ENCODE measurements around the gene METAP1D. TPM values are rescaled to one million over a fixed set of nuclear protein-coding genes. Genes with fewer than 3 reads are reported as not detected.
"Not testable (repeated sequence)": the region's sequence is repeated elsewhere in the genome, so short reads cannot be mapped to it uniquely, and the experiment has no call there.

The METAP1D gene
- polyA plus RNA-seq, 4 donors = 10.6 to 15.8 (median 13.2) TPM

DNA sequence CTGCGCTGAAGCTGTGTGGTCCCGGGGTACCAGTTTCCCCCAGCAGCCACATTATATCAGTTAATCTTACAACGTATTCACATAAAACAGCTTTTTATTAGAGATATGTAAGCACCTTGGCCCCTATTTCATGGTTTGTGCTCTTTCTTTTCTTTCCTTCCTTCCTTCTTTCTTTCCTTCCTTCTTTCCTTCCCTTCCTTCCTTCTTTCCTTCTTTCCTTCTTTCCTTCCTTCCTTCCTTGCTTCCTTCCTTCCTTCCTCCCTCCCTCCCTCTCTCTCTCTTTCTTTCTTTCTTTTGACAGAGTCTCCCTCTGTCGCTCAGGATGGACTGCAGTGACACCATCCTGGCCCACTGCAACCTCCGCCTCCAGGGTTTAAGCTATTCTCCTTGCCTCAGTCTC lies 3.7 kb upstream of the METAP1D start:
- DNase-seq (ENCODE audit: low read depth in 4 of 4, low spot score in 3 of 4) = no peak

DNA sequence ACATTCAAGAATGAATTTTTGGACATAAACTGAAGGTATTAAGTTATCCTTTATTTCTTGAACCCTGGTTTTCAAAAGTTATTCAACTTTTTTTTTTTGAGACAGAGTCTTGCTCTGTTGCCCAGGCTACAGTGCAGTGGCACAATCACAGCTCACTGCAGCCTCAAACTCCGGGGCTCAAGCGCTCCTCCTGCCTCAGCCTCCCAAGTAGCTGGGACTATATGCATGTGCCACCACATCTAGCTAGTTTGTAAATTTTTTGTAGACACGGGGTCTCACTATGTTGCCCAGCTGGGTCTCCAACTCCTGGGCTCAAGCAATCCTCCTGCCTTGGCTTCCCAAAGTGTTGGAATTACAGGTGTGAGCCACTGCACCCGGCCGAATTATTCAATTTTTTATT lies 2.7 kb upstream of the METAP1D start:
- DNase-seq (ENCODE audit: low read depth in 4 of 4, low spot score in 3 of 4) = not testable (repeated sequence)

DNA sequence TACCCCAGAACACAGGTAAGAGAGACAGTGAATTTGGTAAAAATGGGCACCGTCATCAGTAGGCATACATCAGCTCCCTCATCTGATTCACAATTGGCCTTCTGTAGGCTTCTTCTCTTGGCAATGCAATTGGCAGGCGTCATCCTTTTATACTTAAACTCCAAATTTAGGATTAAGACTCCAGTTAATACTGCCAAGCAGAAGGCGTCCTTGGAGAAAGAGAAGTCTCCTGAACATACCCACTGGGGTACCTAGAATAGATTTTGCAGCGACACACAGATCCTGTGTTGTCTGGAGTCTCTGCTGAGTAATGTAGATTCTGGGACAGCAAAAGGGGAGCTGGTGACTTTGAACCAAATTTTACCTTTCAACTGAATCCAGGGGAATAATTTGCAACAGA lies 592 bp upstream of the METAP1D start:
- no peak for DNase-seq (ENCODE audit: low read depth in 4 of 4, low spot score in 3 of 4)

DNA sequence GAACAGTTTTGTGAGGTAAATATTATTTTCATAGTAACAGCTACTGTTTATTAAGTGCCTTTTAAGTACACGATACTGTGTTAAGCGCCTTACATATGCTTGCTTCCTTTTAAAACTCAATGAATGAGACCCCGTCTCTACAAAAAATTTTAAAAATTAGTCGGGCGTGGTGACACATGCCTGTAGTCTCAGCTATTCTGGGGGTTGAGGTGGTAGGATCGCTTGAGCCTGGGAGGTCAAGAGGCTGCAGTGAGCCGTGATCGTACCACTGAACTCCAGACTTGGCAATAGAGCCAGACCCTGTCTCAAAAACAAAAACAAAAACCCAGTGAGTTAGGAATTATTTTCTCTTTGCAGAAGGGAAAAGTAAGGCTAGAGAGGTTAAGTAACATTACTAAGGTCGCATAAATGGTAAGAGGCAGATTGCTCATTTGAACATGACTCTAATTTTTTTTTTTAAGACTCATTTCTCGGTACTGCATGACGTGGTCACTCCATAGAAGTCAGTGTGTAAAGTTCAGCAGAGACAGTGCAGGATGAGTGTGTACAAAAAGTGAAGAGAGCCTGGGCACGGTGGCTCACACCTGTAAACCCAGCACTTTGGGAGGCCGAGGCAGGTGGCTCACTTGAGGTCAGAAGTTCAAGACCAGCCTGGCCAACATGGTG lies 1.1 kb downstream of the METAP1D start:
- no peak for DNase-seq (ENCODE audit: low read depth in 4 of 4, low spot score in 3 of 4)

DNA sequence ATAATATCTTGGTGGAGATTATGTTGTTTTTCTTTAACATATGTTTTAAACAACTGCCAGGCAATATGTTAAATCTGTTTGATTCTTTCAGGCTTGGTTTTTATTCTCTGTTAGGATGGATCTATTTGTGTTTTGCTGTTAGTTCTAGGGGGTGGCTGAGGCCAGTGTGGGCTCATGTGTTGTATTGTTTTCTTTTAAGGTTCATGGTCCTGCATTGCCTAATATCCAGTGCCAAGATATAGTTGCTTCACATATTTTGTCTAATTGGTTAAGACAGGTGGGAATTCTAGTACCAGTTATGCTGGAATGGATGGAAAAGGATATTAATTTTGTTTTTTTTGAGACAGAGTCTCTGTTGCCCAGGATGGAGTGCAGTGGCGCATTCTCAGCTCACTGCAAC lies 7.6 kb downstream of the METAP1D start:
- DNase-seq (ENCODE audit: low read depth in 4 of 4, low spot score in 3 of 4) = no peak

DNA sequence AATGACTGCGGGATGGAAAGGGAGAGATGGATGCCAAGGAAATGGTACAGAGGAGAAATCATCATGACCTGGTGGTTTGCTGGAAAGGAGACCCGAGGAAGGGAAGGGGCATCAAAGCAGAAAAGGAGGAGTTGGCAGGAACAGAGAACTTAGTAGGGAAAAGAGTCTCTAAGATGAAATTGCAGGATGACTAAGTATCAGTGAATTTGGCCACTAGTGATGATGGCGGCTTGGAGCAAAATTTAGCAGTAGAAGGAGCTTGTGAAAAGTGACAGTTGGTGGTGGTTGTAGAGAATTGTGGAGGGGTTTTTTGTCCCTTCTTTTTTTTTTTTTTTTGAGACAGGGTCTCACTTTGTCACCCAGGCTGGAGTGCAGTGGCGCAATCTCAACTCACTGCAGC lies 10.1 kb downstream of the METAP1D start:
- DNase-seq (ENCODE audit: low read depth in 4 of 4, low spot score in 3 of 4) = no peak

DNA sequence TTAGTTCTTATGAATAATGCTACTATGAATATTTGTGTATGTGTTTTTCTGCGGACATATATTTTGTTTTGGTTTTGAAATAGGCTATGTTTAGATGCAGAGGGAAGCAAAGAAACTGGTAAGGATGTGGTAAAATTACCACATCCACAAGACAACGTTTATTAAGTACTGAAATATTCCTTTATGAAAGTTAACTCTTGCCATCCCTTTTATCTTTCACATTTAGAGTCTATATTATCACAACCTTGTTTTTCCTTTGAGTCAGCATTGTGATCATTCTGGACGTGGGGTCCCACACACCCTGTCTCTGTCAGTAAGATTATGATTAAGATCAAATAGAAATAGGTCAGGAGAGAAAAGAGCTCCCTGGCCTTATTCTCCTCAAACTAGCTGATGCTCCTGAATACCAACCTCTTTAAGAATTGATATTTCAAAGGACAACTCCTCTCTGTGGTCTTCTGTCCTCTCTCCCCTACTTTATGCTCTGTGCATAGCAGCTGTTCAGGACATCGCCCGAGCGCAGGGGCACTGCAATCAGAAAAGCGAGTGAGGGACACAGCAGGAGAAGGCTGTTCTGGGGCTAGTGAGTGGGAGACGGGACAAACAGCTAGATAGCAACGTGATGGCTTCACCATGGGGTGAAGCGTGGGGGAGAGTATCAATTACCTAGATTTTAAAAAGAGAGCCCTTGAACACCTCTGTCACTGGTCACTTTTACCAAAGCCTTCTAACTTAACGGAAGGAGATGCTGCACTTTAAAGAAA lies 12.2 kb downstream of the METAP1D start:
- no peak for DNase-seq (ENCODE audit: low read depth in 4 of 4, low spot score in 3 of 4)

DNA sequence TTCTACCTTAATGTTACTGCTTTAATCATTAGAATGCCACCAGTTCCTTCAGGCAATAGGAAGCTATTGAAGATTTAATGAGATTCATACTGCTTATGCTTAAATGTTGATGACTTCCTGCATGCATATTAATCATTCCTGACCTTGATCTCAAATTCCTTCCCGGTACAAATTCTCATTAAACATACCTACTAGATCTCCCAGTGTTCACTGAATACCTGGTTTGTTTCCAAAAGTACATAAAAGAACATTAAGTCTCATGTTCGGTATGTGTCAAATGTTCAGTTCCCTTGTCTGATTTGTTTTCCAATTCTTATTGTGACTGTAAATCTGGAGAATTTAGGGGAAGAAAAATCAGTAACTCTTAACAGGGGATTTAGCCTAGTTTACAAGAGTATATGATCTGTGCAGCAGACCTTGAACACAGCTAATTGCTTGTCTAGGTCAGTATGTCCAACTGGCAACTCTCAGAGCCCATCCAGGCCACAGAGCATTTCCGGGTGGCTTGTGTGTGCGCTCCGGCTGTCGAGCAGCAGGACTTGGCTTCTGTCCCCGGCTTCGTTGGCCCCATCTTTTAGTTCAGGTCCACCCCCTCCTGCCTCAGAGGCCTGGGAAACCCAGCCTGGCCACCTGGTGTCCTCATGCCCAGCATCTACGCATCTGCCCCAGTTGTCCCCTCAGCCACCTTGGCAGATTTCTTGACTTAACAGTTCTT lies 13.1 kb downstream of the METAP1D start:
- no peak for DNase-seq (ENCODE audit: low read depth in 4 of 4, low spot score in 3 of 4)

DNA sequence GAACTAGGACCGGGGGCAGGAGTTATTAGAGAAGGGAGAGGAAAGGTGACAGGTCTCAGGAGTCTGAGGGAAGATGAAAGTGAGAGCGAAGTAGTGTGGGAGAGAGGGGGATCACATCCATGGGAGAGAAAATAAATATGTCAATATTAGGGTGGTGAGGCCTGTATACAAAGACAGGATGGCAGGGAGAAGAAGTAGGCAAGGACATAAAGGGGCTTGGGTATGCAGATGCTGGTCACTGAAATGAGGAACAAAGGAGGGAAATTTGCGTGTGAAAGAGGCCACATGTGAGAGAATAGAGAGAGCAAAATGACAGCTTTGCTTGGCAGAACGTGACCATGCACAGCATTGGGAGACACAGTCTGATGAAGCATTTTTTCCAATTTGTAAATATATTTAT lies 13.6 kb downstream of the METAP1D start:
- no peak for DNase-seq (ENCODE audit: low read depth in 4 of 4, low spot score in 3 of 4)

DNA sequence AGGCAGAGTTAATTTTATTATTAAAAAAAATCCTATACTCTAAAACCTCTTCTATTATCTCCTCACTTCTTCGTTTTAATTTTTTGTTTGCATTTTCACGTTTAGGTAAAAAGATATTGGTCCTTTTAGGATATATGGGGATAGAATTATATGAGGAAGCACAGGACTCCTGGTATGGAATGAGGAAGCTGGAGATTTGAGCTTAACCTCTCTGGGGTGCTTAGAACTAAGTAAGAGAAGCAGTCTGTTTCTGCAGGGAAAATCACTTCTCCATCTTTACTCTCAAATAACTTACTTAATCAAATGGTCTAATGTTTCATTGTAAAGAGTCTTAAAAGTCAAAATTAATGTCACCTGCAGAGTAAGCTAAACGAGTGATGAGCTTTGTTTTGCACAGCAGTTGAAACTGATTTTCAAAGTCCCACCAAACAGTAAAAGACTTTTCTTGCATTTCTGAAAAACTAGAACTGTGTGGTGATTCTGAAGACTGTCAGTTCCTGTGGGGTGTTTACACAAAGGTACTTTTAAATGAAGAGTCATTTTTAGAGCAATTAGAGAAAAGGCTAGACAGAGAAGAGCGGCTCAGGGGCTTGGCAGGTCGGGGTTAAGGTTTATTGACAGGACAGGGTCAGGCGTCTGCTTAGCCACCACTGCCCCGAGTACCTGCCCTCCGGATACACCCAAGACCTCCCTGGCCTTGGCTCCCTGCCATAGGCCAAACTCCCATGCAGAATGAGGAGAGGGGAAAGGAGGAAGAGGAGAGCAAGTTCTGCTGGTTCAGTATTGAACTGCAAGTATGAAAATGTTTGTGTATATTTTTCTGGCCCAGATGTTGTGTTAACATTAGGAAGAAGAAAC lies 21.6 kb downstream of the METAP1D start:
- DNase-seq (ENCODE audit: low read depth in 4 of 4, low spot score in 3 of 4) = no peak

DNA sequence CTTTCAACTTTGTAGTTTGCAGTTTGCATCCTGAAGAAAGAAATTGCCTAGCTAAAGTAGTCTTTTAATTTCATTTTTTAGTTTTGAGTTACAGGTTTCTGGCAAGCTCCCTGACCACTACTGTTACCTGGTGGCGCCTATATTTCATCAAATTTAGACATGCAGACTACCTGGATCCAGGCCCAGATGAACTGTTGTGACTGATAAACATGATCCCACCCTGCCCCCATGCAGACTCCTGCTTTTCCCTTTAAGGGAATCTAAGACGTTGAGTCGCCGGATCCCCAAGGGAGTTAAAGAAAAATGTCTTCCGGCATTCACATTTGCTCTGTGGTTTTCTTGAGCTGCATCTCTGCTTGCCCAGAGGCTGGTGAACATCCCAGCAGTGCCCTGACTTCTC lies 22.2 kb downstream of the METAP1D start:
- DNase-seq (ENCODE audit: low read depth in 4 of 4, low spot score in 3 of 4) = no peak

DNA sequence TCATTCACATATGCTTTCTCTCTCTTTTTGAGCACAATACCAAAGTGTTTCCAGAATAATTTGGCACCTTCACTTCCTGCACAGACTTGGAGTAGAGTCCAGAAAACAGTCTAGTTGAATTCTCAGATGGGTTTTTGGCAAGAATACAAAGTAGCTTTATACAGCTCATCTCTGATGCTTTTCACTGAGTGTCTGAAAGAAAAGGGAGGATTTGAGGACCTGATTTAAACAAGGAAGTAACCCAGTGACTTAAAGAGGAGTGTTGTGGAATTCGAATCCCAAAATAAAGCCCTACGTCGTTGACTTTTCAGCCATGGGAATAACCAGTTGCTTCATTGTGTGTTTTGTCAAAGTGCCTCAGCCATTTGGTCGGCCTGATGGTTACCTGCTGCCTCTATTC lies 31.8 kb downstream of the METAP1D start:
- DNase-seq (ENCODE audit: low read depth in 4 of 4, low spot score in 3 of 4) = no peak

DNA sequence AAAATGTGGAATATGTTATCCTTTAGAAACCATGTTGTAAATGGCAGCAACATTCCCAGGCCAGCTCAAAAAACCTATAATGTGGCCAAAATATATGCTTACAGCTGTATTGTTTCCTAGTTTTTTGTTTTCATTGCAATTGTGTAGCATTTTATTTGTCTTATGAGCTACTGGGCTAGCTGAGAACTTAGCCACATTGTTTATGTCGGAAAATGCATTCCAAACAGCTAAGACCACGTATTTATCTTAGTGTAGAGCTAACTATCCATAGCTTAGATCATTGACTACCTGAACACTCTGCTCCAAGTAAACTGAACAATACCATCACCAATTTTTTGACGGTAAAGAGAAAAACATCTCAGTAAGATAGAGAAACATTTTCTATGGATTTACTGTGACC lies 38.4 kb downstream of the METAP1D start:
- no peak for DNase-seq (ENCODE audit: low read depth in 4 of 4, low spot score in 3 of 4)

DNA sequence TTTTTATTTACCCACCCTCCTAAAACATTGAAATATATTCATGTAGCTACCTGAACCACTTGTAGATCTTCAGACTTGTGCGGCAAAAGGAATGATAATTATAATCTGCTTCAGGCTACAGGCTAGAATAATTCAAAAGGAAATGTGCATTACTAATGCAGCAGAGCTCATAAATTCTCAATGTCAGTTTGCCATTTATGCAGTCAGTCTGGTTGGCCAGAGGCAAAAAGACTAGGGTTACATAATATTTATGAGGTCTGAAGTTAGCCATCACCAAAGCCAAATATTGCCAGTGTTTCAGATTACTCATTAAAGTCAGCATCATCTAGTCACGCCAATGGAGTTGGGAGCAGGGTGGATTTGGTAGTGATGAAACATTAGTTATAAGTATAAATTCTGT lies 38.9 kb downstream of the METAP1D start:
- no peak for DNase-seq (ENCODE audit: low read depth in 4 of 4, low spot score in 3 of 4)

DNA sequence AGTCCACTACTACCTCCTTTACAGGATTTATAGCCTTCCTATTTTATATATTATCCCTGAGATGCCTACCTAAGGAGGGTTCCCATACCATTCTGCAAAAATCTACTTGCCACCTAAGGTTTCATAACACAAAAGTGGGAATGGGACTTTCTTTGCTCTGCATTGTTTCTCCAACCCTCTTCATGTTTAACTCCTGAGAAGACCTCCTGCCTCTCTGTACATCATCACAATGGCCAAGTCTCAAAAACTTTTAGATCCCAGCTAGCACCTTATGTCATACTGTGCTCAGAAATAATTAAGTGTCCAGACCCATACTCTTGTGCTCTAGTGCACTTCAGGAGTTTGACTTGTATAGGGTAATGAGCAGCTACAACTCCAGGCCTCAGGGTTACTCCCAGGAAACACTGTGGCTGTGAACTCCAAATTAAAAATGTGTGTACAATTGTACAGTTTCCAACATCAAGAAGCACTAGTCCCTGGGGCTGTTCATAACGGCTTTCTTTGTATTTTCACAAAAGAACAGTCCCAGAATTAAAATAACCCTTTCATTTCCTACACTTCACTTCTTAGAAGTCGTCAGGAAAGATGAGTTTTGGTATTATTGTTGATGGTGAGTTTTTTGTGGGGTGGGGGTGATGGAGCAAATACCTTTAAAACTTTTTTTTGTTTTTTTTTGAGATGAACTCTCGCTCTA lies 39.4 kb downstream of the METAP1D start:
- no peak for DNase-seq (ENCODE audit: low read depth in 4 of 4, low spot score in 3 of 4)

DNA sequence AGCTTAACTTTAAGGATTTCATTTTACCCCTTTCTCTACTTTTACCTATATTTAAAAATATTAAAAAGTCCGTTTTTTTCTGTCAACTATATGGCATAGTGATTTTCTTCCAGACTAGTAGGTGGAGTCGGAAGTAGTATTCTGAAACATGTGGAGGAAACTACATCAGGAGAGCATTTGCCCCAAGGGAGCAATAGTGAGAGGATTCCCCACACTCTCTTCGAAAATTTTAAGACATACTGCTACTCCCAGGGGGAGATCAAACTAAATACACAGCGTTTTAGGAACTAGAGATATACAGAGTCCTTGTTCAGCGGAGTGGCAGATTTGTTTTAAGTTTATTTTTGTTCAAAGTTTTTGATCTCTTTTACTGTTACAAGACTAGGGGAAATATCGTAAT lies 40.6 kb downstream of the METAP1D start:
- no peak for DNase-seq (ENCODE audit: low read depth in 4 of 4, low spot score in 3 of 4)

DNA sequence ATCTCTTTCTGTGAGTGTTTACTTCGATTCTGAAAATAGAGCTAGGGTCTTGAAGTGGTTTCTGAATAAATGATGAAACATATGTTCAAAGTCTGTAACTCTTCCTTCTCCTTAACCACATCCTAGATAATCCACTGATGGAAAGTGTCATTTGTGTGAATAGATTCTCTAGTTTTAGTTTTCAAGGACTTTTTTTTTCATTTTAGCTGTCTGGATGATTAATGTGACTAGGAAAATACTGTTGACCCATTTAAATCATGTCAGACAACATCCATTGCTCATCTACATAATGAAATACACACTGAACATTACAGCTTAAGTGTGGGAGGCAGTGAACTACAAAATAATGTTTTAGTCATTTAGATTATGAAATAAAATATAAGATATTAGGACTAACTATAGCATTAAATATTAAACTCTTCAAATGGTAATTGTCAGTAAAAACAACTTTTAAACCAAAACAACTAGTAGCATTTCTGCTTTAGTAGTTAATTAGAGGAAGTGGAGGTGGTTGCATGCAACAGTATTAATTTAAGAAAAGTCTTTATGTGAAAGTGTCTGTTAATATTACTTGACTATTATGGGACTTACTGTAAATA lies 46.4 kb downstream of the METAP1D start:
- no peak for DNase-seq (ENCODE audit: low read depth in 4 of 4, low spot score in 3 of 4)

DNA sequence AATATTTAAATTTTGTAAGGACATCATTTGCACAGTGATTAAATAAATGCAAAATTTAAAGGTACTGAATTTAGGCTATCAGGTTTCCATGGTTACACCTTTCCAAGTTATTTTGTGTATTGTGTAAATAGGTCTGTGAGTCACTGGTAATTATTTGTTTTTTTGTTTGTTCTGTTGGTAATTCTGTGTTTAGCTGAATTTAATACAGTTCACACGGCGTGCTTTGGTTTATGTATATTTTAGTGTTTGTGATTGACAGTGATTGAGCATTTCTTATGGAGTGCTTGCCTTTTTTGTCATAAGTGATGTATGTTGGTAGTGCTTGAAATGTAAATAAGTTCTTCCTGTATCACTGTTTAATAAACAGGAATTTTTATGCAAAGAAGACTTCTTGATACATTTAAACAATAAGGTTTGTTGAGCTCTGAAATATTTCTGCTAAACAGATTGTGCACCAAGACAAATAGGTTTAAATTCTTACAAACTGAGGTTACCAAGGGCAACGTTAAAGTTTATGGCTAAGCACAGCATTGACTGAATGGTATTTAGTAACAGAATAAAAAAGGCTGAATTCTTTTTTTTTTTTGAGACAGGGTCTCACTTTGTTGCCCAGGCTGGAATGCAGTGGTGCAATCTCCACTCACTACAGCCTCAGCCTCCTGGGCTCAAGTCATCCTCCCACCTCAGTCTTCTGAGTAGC lies 47.3 kb downstream of the METAP1D start:
- DNase-seq (ENCODE audit: low read depth in 4 of 4, low spot score in 3 of 4) = no peak

Data from right renal pelvis (tissue), 4 donors.